ENCODE results near the gene PSMG1. TPM values are rescaled to one million over a fixed set of nuclear protein-coding genes. Genes with fewer than 3 reads are reported as not detected.

PSMG1 gene
- total and polyA plus RNA-seq, 2 of the 8 experiments (the other 6 are each of a cell fraction or from before 2014, with no cell fraction given): 50.7 to 93.7 TPM

GRCh38 chr21:39156024-39156423 is 27.2 kb downstream of the PSMG1 start (continued):
- TF ChIP-seq SRF (IDR thresholded peaks at IDR 0.05; ENCODE audit: low read depth, low read length) (no peak), CREB1 (IDR thresholded peaks at IDR 0.05) (no peak), KDM1A (IDR thresholded peaks at IDR 0.05; ENCODE audit: borderline replicate concordance, low read length) (no peak), CBX8 (IDR thresholded peaks at IDR 0.05; ENCODE audit: borderline replicate concordance, low read depth, low read length) (no peak), FOSL1 (IDR thresholded peaks at IDR 0.05; ENCODE audit: insufficient read depth, low read depth, low read length) (no peak)

Measured in H1 (cell line).